Adipocyte (in vitro differentiated cells): ENCODE measurements around the gene SPATA12.

Source experiments
- DNase-seq: peaks from one replicate; pipeline ENCODE4 v3.0.0-alpha.2; 2015; ENCODE audit warnings: low read depth
- H3K27me3 ChIP-seq: replicated peaks from 2 replicates; pipeline ENCODE4 v1.7.0; 2013; ENCODE audit warnings: mild to moderate bottlenecking, low read length, moderate library complexity; ENCODE audit not compliant: control insufficient read depth, insufficient read depth
- H3K36me3 ChIP-seq: 2 replicates; pipeline ENCODE4 v1.7.0; 2013; ENCODE audit warnings: low read length, mild to moderate bottlenecking, moderate library complexity; ENCODE audit not compliant: control insufficient read depth, insufficient read depth, severe bottlenecking
- H3K4me1 ChIP-seq: 2 replicates; pipeline ENCODE4 v1.7.0; 2013; ENCODE audit warnings: mild to moderate bottlenecking, low read length, moderate library complexity; ENCODE audit not compliant: control insufficient read depth, insufficient read depth
- H3K4me3 ChIP-seq: 2 replicates; pipeline ENCODE4 v1.7.0; 2013; ENCODE audit warnings: mild to moderate bottlenecking, low read length, moderate library complexity
- H3K9ac ChIP-seq: 2 replicates; pipeline ENCODE4 v1.7.0; 2013; ENCODE audit warnings: mild to moderate bottlenecking, low read length, moderate library complexity
- H3K9me3 ChIP-seq: 2 replicates; pipeline ENCODE4 v1.7.0; 2013; ENCODE audit warnings: mild to moderate bottlenecking, low read length, moderate library complexity; ENCODE audit not compliant: control insufficient read depth

Gene SPATA12

DNA sequence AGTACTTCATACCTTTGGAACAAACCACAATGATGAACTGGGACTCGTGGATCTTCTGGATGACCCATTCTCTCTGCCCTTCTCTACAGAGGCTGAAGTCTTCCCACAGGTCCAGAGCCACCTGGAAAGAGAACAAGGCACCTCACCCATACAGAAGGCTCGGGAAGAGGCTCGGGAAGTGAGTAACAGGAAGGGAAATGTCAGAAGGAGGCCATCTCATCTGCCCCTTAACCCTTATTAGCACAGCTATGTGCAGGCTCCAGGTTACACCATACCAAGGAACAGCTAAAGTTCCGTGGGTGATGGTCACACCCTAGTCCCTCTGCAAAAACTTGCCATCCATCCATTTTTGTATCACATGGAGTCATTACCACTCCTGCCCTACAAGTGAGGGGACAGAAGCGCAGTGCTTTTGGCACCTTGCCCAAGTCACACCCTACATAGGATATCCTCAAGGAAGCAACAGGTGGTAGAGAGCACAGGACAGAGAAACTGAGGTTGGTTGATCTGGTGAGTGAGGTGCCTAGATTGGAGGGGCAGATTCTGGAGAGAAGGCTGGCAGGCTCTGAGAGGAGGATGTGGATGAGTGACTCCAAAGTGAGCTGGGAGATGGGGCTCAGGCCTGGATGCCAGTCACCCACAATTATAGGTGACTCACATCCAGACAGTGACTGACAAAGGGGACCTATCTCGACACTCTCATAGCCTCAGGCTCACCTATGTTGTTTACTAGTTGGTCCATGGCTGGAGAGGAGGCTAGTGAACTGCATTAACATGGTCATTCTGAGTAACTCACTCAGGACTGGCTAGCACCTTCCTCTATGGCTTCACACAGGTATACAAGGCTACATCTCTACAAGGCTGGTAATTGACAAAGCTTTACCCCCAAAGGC lies 38.2 kb downstream of the SPATA12 start:
- Histone ChIP-seq H3K4me1 (peaks cover 30% of the 10 kb centered on the region), H3K4me3 (no peak overlapping the region), H3K9ac (no peak overlapping the region), H3K36me3 (no peaks in the 10 kb centered on the region), H3K27me3 (no peaks in the 10 kb centered on the region), H3K9me3 (no peaks in the 10 kb centered on the region)
- no peak for DNase-seq

DNA sequence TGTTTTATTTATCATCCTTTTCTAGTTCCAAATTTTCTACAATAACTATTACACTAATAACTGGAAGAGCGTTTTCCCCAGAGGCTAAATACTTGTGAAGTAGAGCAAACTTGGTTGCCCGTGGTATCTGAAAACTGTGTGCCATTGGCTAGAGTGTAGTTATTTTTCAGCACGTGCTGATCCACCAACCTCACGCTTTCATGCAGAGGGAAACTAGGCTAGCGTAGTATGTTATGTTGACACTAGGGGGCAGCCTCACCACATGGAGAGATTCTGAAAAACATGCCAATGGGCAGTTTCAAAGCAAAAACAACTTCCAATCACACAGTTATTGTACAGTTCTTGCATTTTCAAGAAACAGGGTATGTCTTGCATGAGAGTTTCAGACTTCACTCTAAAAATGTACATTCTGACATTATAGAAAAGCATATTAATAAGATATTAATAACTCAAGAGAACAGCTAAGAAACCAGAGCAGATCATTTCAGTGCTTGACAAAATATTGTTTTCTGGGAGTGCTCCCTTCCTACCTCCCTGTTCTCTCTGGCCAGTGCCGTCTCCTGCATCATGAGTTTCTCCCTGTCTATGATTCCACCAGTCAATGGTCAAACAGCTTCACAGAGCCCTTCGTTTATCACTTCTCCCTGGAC lies 39.7 kb downstream of the SPATA12 start:
- Histone ChIP-seq H3K27me3 (no peaks in the 10 kb centered on the region), H3K4me1 (peaks cover 15% of the 10 kb centered on the region), H3K4me3 (no peak overlapping the region), H3K9ac (no peak overlapping the region), H3K9me3 (no peaks in the 10 kb centered on the region), H3K36me3 (no peaks in the 10 kb centered on the region)
- DNase-seq = peak; percentile 93

DNA sequence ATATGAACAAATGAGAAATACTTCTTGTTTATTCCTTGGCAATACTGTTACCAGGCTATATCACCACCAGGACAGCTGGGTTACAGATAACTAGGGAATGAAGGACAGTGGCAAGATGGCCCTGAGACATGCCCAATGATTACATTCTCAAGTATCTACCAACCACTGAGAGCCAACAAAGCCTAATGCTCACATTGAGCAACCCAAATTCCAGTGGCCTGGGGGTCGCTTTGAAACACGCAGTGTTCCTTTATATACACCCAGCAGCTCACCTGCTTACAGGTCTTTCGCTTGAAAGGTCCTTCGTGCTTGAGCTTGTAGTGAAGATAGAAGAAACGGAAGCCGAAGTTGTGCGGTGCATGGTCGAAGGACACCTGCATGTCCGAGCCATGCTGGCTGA lies 45.1 kb downstream of the SPATA12 start:
- DNase-seq = no peak
- Histone ChIP-seq H3K27me3 (no peaks in the 10 kb centered on the region), H3K4me3 (no peak overlapping the region), H3K4me1 (no peaks in the 10 kb centered on the region), H3K36me3 (no peaks in the 10 kb centered on the region), H3K9me3 (no peaks in the 10 kb centered on the region), H3K9ac (no peak overlapping the region)

DNA sequence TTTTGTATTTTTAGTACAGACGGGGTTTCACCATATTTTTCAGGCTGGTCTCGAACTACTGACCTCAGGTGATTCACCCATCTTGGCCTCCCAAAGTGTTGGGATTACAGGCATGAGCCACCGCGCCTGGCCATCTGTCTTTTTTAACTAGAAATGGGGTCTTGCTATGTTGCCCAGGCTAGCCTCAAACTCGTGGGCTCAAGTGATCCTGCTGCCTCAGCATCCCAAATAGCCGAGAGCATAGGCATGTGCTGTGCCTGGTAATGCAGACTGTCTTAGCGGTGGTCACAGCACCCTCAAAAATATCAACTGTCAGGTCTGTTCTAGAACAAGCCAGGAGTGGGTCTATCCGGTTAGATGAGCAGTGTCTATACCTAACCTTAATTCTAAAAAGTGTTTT lies 48.2 kb downstream of the SPATA12 start:
- H3K4me1 ChIP-seq = no peaks in the 10 kb centered on the region
- no peaks in the 10 kb centered on the region for H3K27me3 ChIP-seq
- H3K36me3 ChIP-seq = no peaks in the 10 kb centered on the region
- no peak overlapping the region for H3K9ac ChIP-seq
- no peaks in the 10 kb centered on the region for H3K9me3 ChIP-seq
- no peak overlapping the region for H3K4me3 ChIP-seq
- no peak for DNase-seq

DNA sequence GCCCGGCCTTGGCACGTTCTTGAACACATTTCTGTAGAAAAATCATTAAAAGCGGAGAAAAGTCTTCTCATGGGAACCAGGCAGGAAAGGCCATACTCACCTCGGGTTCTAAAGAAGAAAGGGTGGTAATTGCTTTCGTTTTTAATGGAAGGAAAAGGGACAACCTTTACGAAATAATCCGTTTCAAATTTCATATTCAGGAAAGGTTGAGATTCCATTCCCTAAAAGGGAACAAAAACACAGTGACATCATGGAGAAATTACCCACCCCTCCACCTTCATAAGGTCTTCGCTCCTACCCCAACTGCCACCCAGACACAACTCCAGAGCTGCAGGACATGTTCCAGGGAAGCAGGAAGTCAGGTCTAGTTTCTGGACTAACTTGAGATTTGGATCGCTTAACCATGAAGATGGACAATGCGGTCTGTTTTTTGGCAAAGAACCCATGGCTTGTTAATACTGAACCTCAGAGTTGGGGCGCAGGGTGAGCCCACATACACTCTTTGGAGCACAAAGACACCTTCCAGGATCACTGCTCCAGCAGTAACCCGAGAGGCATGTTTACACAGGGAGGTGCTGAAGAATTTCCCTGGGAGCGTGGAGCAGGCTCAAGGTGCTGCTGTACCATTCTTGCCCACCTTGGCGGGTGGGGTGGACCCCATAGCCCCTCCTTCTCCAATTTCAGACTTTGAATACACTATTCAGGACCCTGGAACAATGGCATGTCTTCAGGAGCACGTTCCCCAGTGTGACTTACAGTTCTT lies 49.2 kb downstream of the SPATA12 start:
- Histone ChIP-seq H3K36me3 (no peaks in the 10 kb centered on the region), H3K27me3 (no peaks in the 10 kb centered on the region), H3K9ac (no peak overlapping the region), H3K4me3 (no peak overlapping the region), H3K9me3 (no peaks in the 10 kb centered on the region), H3K4me1 (no peaks in the 10 kb centered on the region)
- DNase-seq = no peak

DNA sequence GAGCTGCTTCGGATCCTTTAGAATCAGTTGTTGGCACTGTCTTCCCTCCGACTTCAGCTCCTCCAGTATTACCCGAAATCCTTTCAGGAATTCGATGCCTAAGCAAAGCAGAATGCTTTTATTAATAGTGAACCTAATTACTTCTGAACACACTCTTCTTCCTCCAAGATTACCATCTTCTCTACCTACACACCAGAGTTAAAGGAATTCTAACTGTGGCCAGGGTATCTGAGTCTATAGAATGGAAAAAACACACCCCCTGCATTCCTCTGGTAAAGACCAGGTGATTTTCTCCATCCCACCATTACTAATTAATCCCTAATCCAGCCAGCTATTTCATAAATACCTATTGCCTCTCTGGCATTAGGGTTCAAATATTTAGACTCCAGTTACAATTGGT lies 49.8 kb downstream of the SPATA12 start:
- H3K36me3 ChIP-seq = no peaks in the 10 kb centered on the region

DNA sequence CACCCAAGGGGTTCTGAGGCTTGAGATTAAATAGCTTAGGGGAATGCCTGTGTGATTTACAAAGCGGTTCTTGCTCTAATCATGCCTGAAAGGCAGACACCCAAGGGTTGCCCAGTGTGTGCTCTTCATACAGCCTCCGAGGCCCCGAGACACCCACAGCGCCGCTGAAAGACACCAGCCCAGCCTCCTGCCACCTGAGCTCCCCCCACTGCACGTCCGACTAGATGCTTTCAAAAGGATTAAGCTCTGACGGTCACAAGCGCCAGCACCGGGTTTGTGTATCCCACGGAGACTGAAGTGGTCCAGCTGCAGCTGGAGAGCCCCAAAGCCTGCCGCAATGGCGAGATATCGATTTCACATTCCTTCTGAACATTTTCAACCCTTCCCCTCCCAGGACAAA lies 50.3 kb downstream of the SPATA12 start:
- DNase-seq = no peak
- H3K9me3 ChIP-seq = no peaks in the 10 kb centered on the region
- H3K4me3 ChIP-seq = no peak overlapping the region
- H3K4me1 ChIP-seq = no peaks in the 10 kb centered on the region
- no peak overlapping the region for H3K9ac ChIP-seq
- H3K27me3 ChIP-seq = no peaks in the 10 kb centered on the region
- no peaks in the 10 kb centered on the region for H3K36me3 ChIP-seq

More for the DNA sequence above, 49.8 kb downstream of the SPATA12 start:
- no peak for DNase-seq
- H3K9me3 ChIP-seq = no peaks in the 10 kb centered on the region
- no peak overlapping the region for H3K4me3 ChIP-seq
- no peaks in the 10 kb centered on the region for H3K4me1 ChIP-seq
- no peak overlapping the region for H3K9ac ChIP-seq
- no peaks in the 10 kb centered on the region for H3K27me3 ChIP-seq

DNA sequence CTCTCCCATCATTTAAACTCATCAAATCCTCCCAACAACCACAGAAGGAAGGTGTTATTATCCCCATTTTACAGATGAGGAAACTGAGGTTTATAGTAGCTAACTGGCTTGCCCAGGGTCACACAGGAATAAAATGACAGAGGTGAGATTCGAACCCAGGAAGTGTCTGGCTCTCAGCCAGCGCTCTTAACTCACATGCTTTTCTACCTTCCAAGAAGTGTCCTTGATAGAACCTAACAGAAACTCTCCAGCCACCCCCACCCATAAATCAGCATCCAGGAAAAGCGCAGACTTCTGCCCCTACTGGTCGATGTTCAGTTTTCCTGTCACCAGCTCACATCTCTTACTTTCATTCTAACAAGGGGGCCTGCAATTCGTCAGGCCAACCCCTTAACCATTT lies 51.7 kb downstream of the SPATA12 start:
- no peak overlapping the region for H3K4me3 ChIP-seq
- H3K9ac ChIP-seq = no peak overlapping the region
- no peaks in the 10 kb centered on the region for H3K36me3 ChIP-seq
- H3K4me1 ChIP-seq = no peaks in the 10 kb centered on the region
- H3K27me3 ChIP-seq = no peaks in the 10 kb centered on the region
- no peaks in the 10 kb centered on the region for H3K9me3 ChIP-seq
- DNase-seq = no peak

DNA sequence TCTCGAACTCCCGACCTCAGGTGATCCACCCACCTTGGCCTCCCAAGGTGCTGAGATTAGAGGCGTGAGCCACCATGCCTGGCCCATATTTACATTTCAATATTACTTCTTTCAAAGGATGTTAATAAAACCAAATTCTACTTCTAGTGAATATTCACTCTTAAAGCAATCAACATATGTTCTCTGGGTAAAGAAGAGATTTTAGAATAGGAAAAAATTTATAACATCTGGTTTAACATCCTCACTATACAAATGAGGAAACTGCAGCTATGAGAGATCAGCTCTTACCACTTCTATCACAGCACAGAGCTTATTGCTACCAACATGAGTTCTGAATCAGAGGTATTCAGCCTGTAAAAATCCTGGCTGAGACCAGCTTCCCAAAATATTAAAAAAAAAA lies 56.0 kb downstream of the SPATA12 start:
- no peak for DNase-seq
- Histone ChIP-seq H3K27me3 (no peaks in the 10 kb centered on the region), H3K9me3 (no peaks in the 10 kb centered on the region), H3K9ac (no peak overlapping the region), H3K4me3 (no peak overlapping the region), H3K4me1 (no peaks in the 10 kb centered on the region), H3K36me3 (no peaks in the 10 kb centered on the region)

DNA sequence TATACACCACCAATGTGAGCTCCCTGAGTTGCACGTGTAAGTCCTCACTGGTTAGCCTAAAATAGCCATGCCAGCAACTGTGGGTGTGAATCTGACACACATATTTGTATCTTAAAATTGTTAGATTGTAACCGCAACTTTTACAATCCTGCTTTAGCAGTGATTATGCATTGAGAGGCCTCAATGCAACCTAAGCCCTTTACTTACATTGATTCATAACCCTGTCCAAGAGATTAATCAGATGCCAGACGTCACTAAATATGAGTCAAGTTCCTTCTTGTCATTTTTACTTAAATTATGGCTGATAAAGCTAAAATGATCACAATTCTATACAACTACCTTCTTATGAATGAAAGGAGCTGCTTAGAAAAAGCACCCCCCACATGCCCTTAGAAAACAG lies 57.8 kb downstream of the SPATA12 start:
- Histone ChIP-seq H3K4me1 (no peaks in the 10 kb centered on the region), H3K36me3 (no peaks in the 10 kb centered on the region), H3K4me3 (no peak overlapping the region), H3K9ac (no peak overlapping the region), H3K9me3 (no peaks in the 10 kb centered on the region), H3K27me3 (no peaks in the 10 kb centered on the region)
- DNase-seq = no peak

DNA sequence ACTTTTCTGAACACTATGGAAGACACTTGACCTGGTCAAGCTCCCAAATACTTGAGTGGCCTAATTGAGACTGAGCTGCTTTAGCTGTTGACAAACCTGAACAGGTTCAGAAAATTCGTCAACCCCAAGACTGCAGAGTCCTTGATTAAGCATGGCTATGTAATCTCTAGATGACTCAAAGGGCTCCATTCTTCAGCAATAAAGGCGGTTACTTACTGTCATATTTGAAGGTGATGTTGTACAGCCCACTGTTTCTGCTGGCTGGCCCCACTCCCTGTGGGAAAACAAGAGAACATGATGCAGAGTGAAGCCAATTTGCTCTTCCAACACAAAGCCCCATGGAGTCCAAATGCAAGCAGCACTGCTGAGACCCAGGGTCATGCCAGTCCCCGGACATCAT lies 59.6 kb downstream of the SPATA12 start:
- no peak for DNase-seq
- no peaks in the 10 kb centered on the region for H3K27me3 ChIP-seq
- no peaks in the 10 kb centered on the region for H3K9me3 ChIP-seq
- no peaks in the 10 kb centered on the region for H3K36me3 ChIP-seq
- no peaks in the 10 kb centered on the region for H3K4me1 ChIP-seq
- no peak overlapping the region for H3K9ac ChIP-seq
- H3K4me3 ChIP-seq = no peak overlapping the region
